Vagina (tissue), 2 donors: ENCODE results near the gene FBL. TPM values are rescaled to one million over a fixed set of nuclear protein-coding genes. Genes with fewer than 3 reads are reported as not detected.

Experiments
- DNase-seq, 2 donors: peaks; one replicate each; pipeline ENCODE4 v3.0.0-alpha.2; 2017; ENCODE audit errors: extremely low spot score in 2 of 2
- H3K27ac ChIP-seq: fragments of 200-600 bp; sonication (generic); one replicate; pipeline ENCODE4 v1.5.1; 2019
- H3K27me3 ChIP-seq: fragments of 200-600 bp; sonication (generic); one replicate; pipeline ENCODE4 v1.5.1; 2019
- H3K36me3 ChIP-seq, 2 donors: fragments of 200-600 bp; sonication (generic); one replicate each; pipeline ENCODE4 v1.5.1; 2017 to 2019
- H3K4me1 ChIP-seq: fragments of 200-600 bp; sonication (generic); one replicate; pipeline ENCODE4 v1.5.1; 2019
- H3K4me3 ChIP-seq, 2 donors: fragments of 200-600 bp; sonication (generic); 1 replicate in 1 of 2; 2 replicates in 1 of 2; pipeline ENCODE4 v1.5.1; 2016 to 2019
- H3K9me3 ChIP-seq: fragments of 200-600 bp; sonication (generic); one replicate; pipeline ENCODE4 v1.5.1; 2019
- POLR2A ChIP-seq, 2 donors: fragments of 450-650 bp; IDR thresholded peaks; one replicate each; pipeline ENCODE4 v1.6.1; 2017; ENCODE audit warnings: antibody characterized with exemption in 2 of 2, mild to moderate bottlenecking in 2 of 2, moderate library complexity in 2 of 2
- POLR2AphosphoS5 ChIP-seq, 2 donors: sonication (generic); formaldehyde crosslinking; IDR thresholded peaks; one replicate each; pipeline ENCODE4 v1.9.0; 2017; ENCODE audit warnings: antibody characterized with exemption in 2 of 2, mild to moderate bottlenecking in 2 of 2, low read depth in 1 of 2; ENCODE audit not compliant: insufficient read depth in 1 of 2
- intact Hi-C: fragments of 100-400 bp; cut with DNase I; formaldehyde crosslinking; loops from one replicate; pipeline ENCODE4 v1.15.1; 2023
- total RNA-seq: library from RNA; depleted of rRNA; stranded (reverse); fragments of >200 nt; gene quantifications from one replicate; pipeline ENCODE4 v1.2.3, GENCODE V29; 2016
- TF ChIP-seq, protein P1 (sequence below), 3 experiments: fragments of 450-650 bp in 2 of 3; fragments of 200-600 bp in 1 of 3; sonication (generic) in 1 of 3; IDR thresholded peaks; one replicate each; pipeline ENCODE4 v1.5.1; 2017 to 2019; ENCODE audit warnings: antibody characterized with exemption in 3 of 3, mild to moderate bottlenecking in 2 of 3, moderate library complexity in 2 of 3

Gene FBL
- total RNA-seq, 1 donor from 2014 or later, result 180 TPM

DNA sequence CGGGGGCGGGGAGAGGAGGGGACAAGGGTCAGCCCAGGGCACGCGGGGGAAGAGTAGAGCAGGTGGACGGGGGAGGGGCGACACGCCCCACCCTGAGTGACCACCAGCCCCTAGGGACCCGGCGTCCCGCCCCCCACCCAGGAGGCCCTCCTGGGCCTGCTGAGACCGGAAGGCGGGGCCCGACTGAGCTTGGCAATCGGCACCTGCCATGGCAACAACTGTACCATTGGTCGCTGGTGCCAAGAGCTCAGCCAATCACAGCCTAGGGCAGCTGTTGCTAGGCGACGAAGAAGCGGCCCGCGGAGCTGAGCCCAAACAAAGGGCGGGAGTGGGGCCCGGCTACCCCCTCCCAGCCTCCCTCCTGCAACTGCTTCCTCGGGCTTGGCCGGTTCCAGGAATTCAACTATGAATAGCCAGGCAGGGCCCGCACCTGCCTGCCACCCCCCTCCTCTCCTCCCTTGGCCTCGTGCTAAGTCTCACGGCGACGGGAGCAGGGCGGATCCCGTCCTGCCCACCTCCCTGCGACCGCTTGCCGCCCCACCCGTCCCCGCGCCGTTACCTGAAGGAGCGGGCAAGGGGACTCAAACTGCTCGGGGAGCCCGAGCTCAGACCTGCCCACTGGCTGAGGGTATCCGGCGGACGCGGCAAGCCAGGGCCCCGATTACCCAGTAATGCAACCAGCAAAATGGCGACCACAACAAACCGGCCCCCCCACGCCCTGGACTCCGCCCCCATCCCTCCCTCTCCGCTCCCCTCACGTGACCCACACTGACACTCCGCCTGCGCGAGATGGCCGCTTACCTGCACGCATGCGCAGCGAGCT, 12.5 kb downstream of the FBL start, which contains the start of gene DYRK1B:
Gene DYRK1B (minus strand): TSS at position 699 of the 823 bp plus-strand sequence. CDS start 2,295 bp downstream, outside the sequence.
- intact Hi-C loops, result no loop called here
- no peaks in the 10 kb centered on the region for H3K27me3 ChIP-seq
- H3K36me3 ChIP-seq, result peaks cover 0 to 57% of the 10 kb centered on the region in 2 donors
- peaks cover 28% of the 10 kb centered on the region for H3K4me1 ChIP-seq
- DNase-seq, result peak in 1 of 2 donors; percentile 98
- TF ChIP-seq POLR2A (IDR thresholded peaks at IDR 0.05), result no peak
- TF ChIP-seq, protein P1, sequence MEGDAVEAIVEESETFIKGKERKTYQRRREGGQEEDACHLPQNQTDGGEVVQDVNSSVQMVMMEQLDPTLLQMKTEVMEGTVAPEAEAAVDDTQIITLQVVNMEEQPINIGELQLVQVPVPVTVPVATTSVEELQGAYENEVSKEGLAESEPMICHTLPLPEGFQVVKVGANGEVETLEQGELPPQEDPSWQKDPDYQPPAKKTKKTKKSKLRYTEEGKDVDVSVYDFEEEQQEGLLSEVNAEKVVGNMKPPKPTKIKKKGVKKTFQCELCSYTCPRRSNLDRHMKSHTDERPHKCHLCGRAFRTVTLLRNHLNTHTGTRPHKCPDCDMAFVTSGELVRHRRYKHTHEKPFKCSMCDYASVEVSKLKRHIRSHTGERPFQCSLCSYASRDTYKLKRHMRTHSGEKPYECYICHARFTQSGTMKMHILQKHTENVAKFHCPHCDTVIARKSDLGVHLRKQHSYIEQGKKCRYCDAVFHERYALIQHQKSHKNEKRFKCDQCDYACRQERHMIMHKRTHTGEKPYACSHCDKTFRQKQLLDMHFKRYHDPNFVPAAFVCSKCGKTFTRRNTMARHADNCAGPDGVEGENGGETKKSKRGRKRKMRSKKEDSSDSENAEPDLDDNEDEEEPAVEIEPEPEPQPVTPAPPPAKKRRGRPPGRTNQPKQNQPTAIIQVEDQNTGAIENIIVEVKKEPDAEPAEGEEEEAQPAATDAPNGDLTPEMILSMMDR (IDR thresholded peaks at IDR 0.05), result peak in 1 of 3 experiments; percentile 25
- TF ChIP-seq POLR2AphosphoS5 (IDR thresholded peaks at IDR 0.05; ENCODE audit: insufficient read depth in 1 of 2, low read depth in 1 of 2), result peak; percentile 84 to 93
- H3K9me3 ChIP-seq, result no peaks in the 10 kb centered on the region
- H3K27ac ChIP-seq, result peak within 1 kb of the TSS; percentile 90
- peak within 1 kb of the TSS; percentile 92 to 95 for H3K4me3 ChIP-seq

DNA sequence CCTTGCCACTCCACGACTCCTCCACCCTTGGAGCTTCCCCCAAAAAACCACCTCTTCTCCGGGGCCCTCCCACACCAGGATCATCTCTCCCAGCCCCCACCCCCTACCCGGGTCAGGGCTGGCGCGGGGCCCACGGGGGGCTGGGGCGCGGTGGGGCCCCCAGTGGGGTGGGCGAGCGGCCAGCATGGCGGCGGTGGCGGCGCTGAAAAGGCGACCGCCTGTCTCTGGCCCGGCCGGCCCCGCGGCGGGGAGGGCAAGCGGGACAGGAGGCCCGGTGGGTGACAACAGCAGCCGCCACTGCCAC, 13.1 kb downstream of the FBL start:
- no peak for DNase-seq
- Histone ChIP-seq H3K36me3 (peaks cover 0 to 55% of the 10 kb centered on the region in 2 donors), H3K4me3 (peak overlapping the region; percentile 92 to 95), H3K27me3 (no peaks in the 10 kb centered on the region), H3K27ac (peak overlapping the region; percentile 90), H3K4me1 (peaks cover 28% of the 10 kb centered on the region), H3K9me3 (no peaks in the 10 kb centered on the region)
- TF ChIP-seq POLR2AphosphoS5 (IDR thresholded peaks at IDR 0.05; ENCODE audit: insufficient read depth in 1 of 2, low read depth in 1 of 2) (no peak), POLR2A (IDR thresholded peaks at IDR 0.05) (no peak)
- TF ChIP-seq, protein P1 (IDR thresholded peaks at IDR 0.05), result no peak
- intact Hi-C loops, result no loop called here

DNA sequence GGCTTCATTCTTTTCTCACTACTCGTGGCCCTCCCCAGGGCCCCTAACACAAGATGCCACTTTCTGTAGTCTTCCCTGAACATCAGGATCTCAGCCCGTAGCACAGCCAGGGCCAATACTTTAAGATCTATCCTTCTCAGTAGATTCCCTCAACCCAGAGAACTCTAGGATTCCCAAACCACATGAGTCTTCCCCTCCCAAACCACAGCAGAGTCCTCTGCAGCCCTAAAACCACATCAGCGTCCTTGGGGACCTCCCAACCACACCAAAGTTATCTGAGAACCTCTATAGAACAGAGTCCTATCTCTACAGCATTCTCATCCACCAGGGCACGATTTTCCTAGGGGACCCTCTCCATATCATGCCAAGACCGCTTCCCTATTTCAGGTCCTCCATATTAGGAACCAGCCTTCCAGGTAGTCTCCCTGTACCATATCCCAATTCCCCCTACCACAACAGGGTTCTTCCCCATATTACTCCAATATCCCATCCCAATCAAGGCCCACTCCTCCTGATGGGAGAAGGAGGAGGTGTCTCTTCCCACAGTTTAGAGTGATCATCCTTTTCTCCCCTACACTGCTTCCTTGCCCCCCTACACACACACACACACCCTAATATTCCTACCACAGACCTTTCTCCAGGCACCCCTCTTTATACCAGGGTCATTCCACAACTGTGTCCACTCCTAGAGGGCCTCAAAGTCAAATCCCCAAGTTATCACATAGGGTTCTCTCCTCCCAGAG, 13.7 kb downstream of the FBL start:
- TF ChIP-seq, protein P1 (IDR thresholded peaks at IDR 0.05), result no peak
- no peak for TF ChIP-seq POLR2AphosphoS5 (IDR thresholded peaks at IDR 0.05; ENCODE audit: insufficient read depth in 1 of 2, low read depth in 1 of 2)
- TF ChIP-seq POLR2A (IDR thresholded peaks at IDR 0.05), result no peak
- H3K4me3 ChIP-seq, result peak overlapping the region; percentile 92 to 95
- peaks cover 28% of the 10 kb centered on the region for H3K4me1 ChIP-seq
- DNase-seq, result no peak
- peaks cover 0 to 55% of the 10 kb centered on the region in 2 donors for H3K36me3 ChIP-seq
- no peaks in the 10 kb centered on the region for H3K27me3 ChIP-seq
- H3K9me3 ChIP-seq, result no peaks in the 10 kb centered on the region
- intact Hi-C loops, result no loop called here
- peak overlapping the region; percentile 90 for H3K27ac ChIP-seq

DNA sequence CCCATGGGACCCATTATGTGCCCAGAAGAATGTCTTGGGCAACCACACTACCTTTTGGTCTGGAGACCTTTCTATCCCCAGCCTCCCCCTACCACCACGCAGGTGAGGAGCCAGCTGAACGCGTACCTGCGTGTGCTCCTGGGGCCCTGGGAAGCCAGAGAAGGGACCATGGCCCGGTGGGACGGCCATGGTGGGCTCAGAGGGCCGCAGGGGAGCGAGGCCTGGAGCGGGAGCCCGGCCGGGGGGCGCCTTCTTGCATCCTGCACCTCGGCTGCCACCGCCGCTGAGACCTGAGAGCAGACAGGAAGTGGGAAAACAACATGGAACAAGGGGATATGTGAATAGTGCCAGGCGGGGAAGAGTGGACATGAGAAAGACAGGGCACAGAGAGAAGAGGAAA, 14.5 kb downstream of the FBL start:
- Histone ChIP-seq H3K27me3 (no peaks in the 10 kb centered on the region), H3K36me3 (peaks cover 0 to 55% of the 10 kb centered on the region in 2 donors), H3K4me1 (peaks cover 28% of the 10 kb centered on the region), H3K9me3 (no peaks in the 10 kb centered on the region), H3K4me3 (no peak overlapping the region), H3K27ac (no peak overlapping the region)
- no peak for DNase-seq
- TF ChIP-seq, protein P1 (IDR thresholded peaks at IDR 0.05), result no peak
- TF ChIP-seq POLR2A (IDR thresholded peaks at IDR 0.05) (no peak), POLR2AphosphoS5 (IDR thresholded peaks at IDR 0.05; ENCODE audit: insufficient read depth in 1 of 2, low read depth in 1 of 2) (no peak)
- intact Hi-C loops, result no loop called here
